GM23248 (cell line): ENCODE measurements around the gene KRT9. TPM values are rescaled to one million over a fixed set of nuclear protein-coding genes. Genes with fewer than 3 reads are reported as not detected.

Experiments
- DNase-seq: peaks from one replicate; pipeline ENCODE4 v3.0.0-alpha.2; 2015
- H2AFZ ChIP-seq: fragments of 200-600 bp; sonication (generic); 2 replicates; pipeline ENCODE4 v1.6.1; 2016; ENCODE audit warnings: antibody characterized with exemption
- H3F3A ChIP-seq: fragments of 200-600 bp; sonication (generic); 2 replicates; pipeline ENCODE4 v1.6.1; 2016; ENCODE audit warnings: mild to moderate bottlenecking, antibody characterized with exemption, mixed run types; ENCODE audit not compliant: insufficient read depth
- H3K27ac ChIP-seq: fragments of 200-600 bp; sonication (generic); 2 replicates; pipeline ENCODE4 v1.5.1; 2016; ENCODE audit warnings: mild to moderate bottlenecking
- H3K27me3 ChIP-seq: fragments of 200-600 bp; sonication (generic); replicated peaks from 2 replicates; pipeline ENCODE4 v1.6.1; 2016; ENCODE audit warnings: mild to moderate bottlenecking; ENCODE audit not compliant: insufficient read depth
- H3K36me3 ChIP-seq: fragments of 200-600 bp; sonication (generic); 2 replicates; pipeline ENCODE4 v1.6.1; 2016; ENCODE audit warnings: low read depth, mild to moderate bottlenecking
- H3K4me1 ChIP-seq: fragments of 200-600 bp; sonication (generic); 2 replicates; pipeline ENCODE4 v1.6.1; 2016; ENCODE audit warnings: mild to moderate bottlenecking; ENCODE audit not compliant: insufficient read depth
- H3K4me2 ChIP-seq: fragments of 200-600 bp; sonication (generic); one replicate; pipeline ENCODE4 v1.6.1; 2016; ENCODE audit warnings: mild to moderate bottlenecking; ENCODE audit not compliant: unreplicated experiment
- H3K4me3 ChIP-seq: fragments of 200-600 bp; sonication (generic); 2 replicates; pipeline ENCODE4 v1.5.1; 2016; ENCODE audit warnings: mild to moderate bottlenecking
- H3K79me2 ChIP-seq: fragments of 200-600 bp; sonication (generic); 2 replicates; pipeline ENCODE4 v1.6.1; 2016; ENCODE audit warnings: mild to moderate bottlenecking; ENCODE audit not compliant: insufficient read depth
- H3K9ac ChIP-seq: fragments of 200-600 bp; sonication (generic); 2 replicates; pipeline ENCODE4 v1.6.1; 2016; ENCODE audit warnings: mild to moderate bottlenecking
- H3K9me2 ChIP-seq: fragments of 200-600 bp; sonication (generic); 2 replicates; pipeline ENCODE4 v1.6.1; 2016; ENCODE audit warnings: mixed run types, mild to moderate bottlenecking, moderate library complexity; ENCODE audit not compliant: insufficient read depth
- H3K9me3 ChIP-seq: fragments of 200-600 bp; sonication (generic); one replicate; pipeline ENCODE4 v1.6.1; 2017; ENCODE audit warnings: low read depth
- H4K20me1 ChIP-seq: fragments of 200-600 bp; sonication (generic); 2 replicates; pipeline ENCODE4 v1.6.0; 2016; ENCODE audit not compliant: insufficient read depth
- EZH2 ChIP-seq: fragments of 200-600 bp; sonication (generic); IDR thresholded peaks from 2 replicates; pipeline ENCODE4 v1.6.1; 2018; ENCODE audit warnings: antibody characterized with exemption, mild to moderate bottlenecking; ENCODE audit not compliant: insufficient read depth, poor library complexity, severe bottlenecking
- EZH2phosphoT487 ChIP-seq: fragments of 200-600 bp; sonication (generic); IDR thresholded peaks from 2 replicates; pipeline ENCODE4 v1.6.1; 2018; ENCODE audit warnings: antibody characterized with exemption, moderate library complexity, mild to moderate bottlenecking, low read depth; ENCODE audit not compliant: insufficient read depth
- WGBS, 2 experiments: methylation state at CpG; one replicate each; pipeline ENCODE4 v1.1.6; 2015 to 2017; ENCODE audit warnings: low lambda C conversion rate in 2 of 2, low coverage in 1 of 2; ENCODE audit errors: missing lambda C conversion rate in 2 of 2; 5-methylcytosine and 5-hydroxymethylcytosine counted together
- in situ Hi-C: fragments of 300-500 bp; cut with MboI; formaldehyde crosslinking; loops from 2 replicates; pipeline ENCODE4 v1.15.0; 2020
- polyA plus RNA-seq: library from polyadenylated mRNA; unstranded; fragments of >200 nt; fragmentation: Nextera tagmentation; extraction: Ambion mirVana; gene quantifications from 2 replicates; pipeline ENCODE4 v1.2.1, GENCODE V29; 2016
- total RNA-seq: library from RNA; depleted of rRNA; stranded (reverse); fragments of >200 nt; shearing (Covaris generic); gene quantifications from 2 replicates; pipeline ENCODE4 v1.2.3, GENCODE V29; 2014

Gene KRT9
- total and polyA plus RNA-seq, 2 experiments from 2014 or later, result not detected

- no peak for TF ChIP-seq EZH2phosphoT487
- TF ChIP-seq EZH2, result no peak
- no peaks in the 10 kb centered on the region for H3K36me3 ChIP-seq
- no peak overlapping the region for H3K4me2 ChIP-seq
- no peak for DNase-seq
- WGBS, 2 experiments, result 88% methylated on average over 7 of the region's 7 CpGs
- H3K27ac ChIP-seq, result no peak overlapping the region
- no peak overlapping the region for H3K4me3 ChIP-seq
- H3K9ac ChIP-seq, result no peak overlapping the region
- in situ Hi-C loops, result no loop called here
- H4K20me1 ChIP-seq, result no peaks in the 10 kb centered on the region
- H2AFZ ChIP-seq, result no peak overlapping the region
- no peaks in the 10 kb centered on the region for H3F3A ChIP-seq
- no peaks in the 10 kb centered on the region for H3K9me3 ChIP-seq
- H3K4me1 ChIP-seq, result peaks cover 11% of the 10 kb centered on the region; the same call in 1 of the 2 replicates
- no peaks in the 10 kb centered on the region for H3K79me2 ChIP-seq
- no peaks in the 10 kb centered on the region for H3K9me2 ChIP-seq
- H3K27me3 ChIP-seq, result no peaks in the 10 kb centered on the region
Observed at GRCh38 chr17:41537614-41537954, 34.3 kb downstream of the KRT9 start.

GRCh38 chr17:41536741-41537613 is 34.9 kb downstream of the KRT9 start:
- H3K27ac ChIP-seq, result no peak overlapping the region
- H3K4me1 ChIP-seq, result peaks cover 11% of the 10 kb centered on the region; the same call in 1 of the 2 replicates
- no peak overlapping the region for H3K4me2 ChIP-seq
- TF ChIP-seq EZH2phosphoT487, result no peak
- no peak for TF ChIP-seq EZH2
- H2AFZ ChIP-seq, result no peak overlapping the region
- H3K79me2 ChIP-seq, result no peaks in the 10 kb centered on the region
- H3K9me2 ChIP-seq, result no peaks in the 10 kb centered on the region
- no peaks in the 10 kb centered on the region for H3K27me3 ChIP-seq
- WGBS, 2 experiments, result 84 to 88% methylated on average over 6 to 7 of the region's 7 CpGs
- H3K4me3 ChIP-seq, result no peak overlapping the region
- no peak for DNase-seq
- H4K20me1 ChIP-seq, result no peaks in the 10 kb centered on the region
- in situ Hi-C loops, result no loop called here
- no peaks in the 10 kb centered on the region for H3K36me3 ChIP-seq
- H3F3A ChIP-seq, result no peaks in the 10 kb centered on the region
- H3K9ac ChIP-seq, result no peak overlapping the region
- H3K9me3 ChIP-seq, result no peaks in the 10 kb centered on the region

GRCh38 chr17:41535764-41536481 is 35.9 kb downstream of the KRT9 start:
- no peak for TF ChIP-seq EZH2phosphoT487
- Histone ChIP-seq H4K20me1 (no peaks in the 10 kb centered on the region), H3K4me2 (no peak overlapping the region), H3K36me3 (no peaks in the 10 kb centered on the region), H3K4me3 (no peak overlapping the region), H2AFZ (no peak overlapping the region), H3K79me2 (no peaks in the 10 kb centered on the region), H3K9ac (no peak overlapping the region), H3F3A (no peaks in the 10 kb centered on the region), H3K4me1 (peaks cover 14% of the 10 kb centered on the region; the same call in 1 of the 2 replicates), H3K27me3 (no peaks in the 10 kb centered on the region), H3K9me3 (no peaks in the 10 kb centered on the region), H3K9me2 (no peaks in the 10 kb centered on the region), H3K27ac (no peak overlapping the region)
- in situ Hi-C loops, result no loop called here
- DNase-seq, result no peak
- WGBS, 2 experiments, result 66 to 73% methylated on average over 11 to 15 of the region's 15 CpGs

- no peak for DNase-seq
Observed at GRCh38 chr17:41534899-41535546, 36.8 kb downstream of the KRT9 start.

More at GRCh38 chr17:41534899-41535546, 36.8 kb downstream of the KRT9 start:
- Histone ChIP-seq H3K9me2 (no peaks in the 10 kb centered on the region), H3K27ac (no peak overlapping the region), H3K4me3 (no peak overlapping the region), H3K9me3 (no peaks in the 10 kb centered on the region), H3F3A (no peaks in the 10 kb centered on the region), H3K27me3 (no peaks in the 10 kb centered on the region), H3K4me1 (peaks cover 23% of the 10 kb centered on the region), H3K79me2 (no peaks in the 10 kb centered on the region), H3K9ac (no peak overlapping the region), H3K4me2 (no peak overlapping the region), H4K20me1 (no peaks in the 10 kb centered on the region), H2AFZ (no peak overlapping the region), H3K36me3 (no peaks in the 10 kb centered on the region)
- in situ Hi-C loops, result no loop called here
- no peak for TF ChIP-seq EZH2
- no peak for TF ChIP-seq EZH2phosphoT487
- 75 to 76% methylated on average over 7 of the region's 7 CpGs for WGBS, 2 experiments
